Heart right ventricle (tissue), 16 donors: ENCODE results near the gene RHO. TPM values are rescaled to one million over a fixed set of nuclear protein-coding genes. Genes with fewer than 3 reads are reported as not detected.

Experiments
- ATAC-seq, 8 donors: fragments of 200-7000 bp; cut with Tn5 transposase; one replicate each; pipeline ENCODE4 v1.9.1; 2020; ENCODE audit warnings: mild to moderate bottlenecking in 8 of 8, moderate library complexity in 8 of 8, moderate number of reproducible peaks in 1 of 8
- DNase-seq, 2 donors: peaks; one replicate each; pipeline ENCODE4 v3.0.0-alpha.2; 2020
- H3K27ac ChIP-seq, 10 donors: fragments of 200-600 bp; sonication (generic) in 2 of 10; one replicate each; pipeline versions ENCODE4 v1.5.0 to v1.8.0; 2020 to 2022; ENCODE audit warnings: mild to moderate bottlenecking in 3 of 10
- H3K27me3 ChIP-seq, 7 donors: fragments of 200-600 bp; one replicate each; pipeline ENCODE4 v1.8.0; 2021 to 2022; ENCODE audit warnings: mild to moderate bottlenecking in 2 of 7
- H3K36me3 ChIP-seq, 9 donors: fragments of 200-600 bp; sonication (generic) in 1 of 9; one replicate each; pipeline versions ENCODE4 v1.5.0 to v1.8.0; 2020 to 2022; ENCODE audit warnings: mild to moderate bottlenecking in 2 of 9
- H3K4me1 ChIP-seq, 9 donors: fragments of 200-600 bp; sonication (generic) in 1 of 9; one replicate each; pipeline versions ENCODE4 v1.5.0 to v1.8.0; 2020 to 2022; ENCODE audit warnings: mild to moderate bottlenecking in 4 of 9
- H3K4me3 ChIP-seq, 10 donors: fragments of 200-600 bp; sonication (generic) in 2 of 10; one replicate each; pipeline versions ENCODE4 v1.5.0 to v1.8.0; 2020 to 2022; ENCODE audit warnings: mild to moderate bottlenecking in 7 of 10, moderate library complexity in 2 of 10
- H3K9me3 ChIP-seq, 11 donors: fragments of 200-600 bp in 10 of 11; sonication (generic) in 2 of 11; one replicate each; pipeline versions ENCODE4 v1.5.0 to v1.8.0; 2013 to 2022; ENCODE audit warnings: mild to moderate bottlenecking in 2 of 11, control low read depth in 1 of 11, moderate library complexity in 1 of 11
- CTCF ChIP-seq, 9 donors: fragments of 200-600 bp; sonication (generic) in 2 of 9; IDR thresholded peaks; one replicate each; pipeline versions ENCODE4 v1.5.0 to v1.8.0; 2021 to 2022; ENCODE audit warnings: antibody characterized with exemption in 9 of 9, mild to moderate bottlenecking in 5 of 9, moderate library complexity in 1 of 9
- WGBS, 2 donors: extraction: QIAGEN DNeasy Blood & Tissue Kit; methylation state at CpG; one replicate each; pipeline ENCODE4 v1.1.7; 2013; ENCODE audit warnings: inconsistent platforms in 1 of 2; 5-methylcytosine and 5-hydroxymethylcytosine counted together
- intact Hi-C, 10 donors: fragments of 100-400 bp; cut with DNase I; formaldehyde crosslinking; loops; one replicate each; pipeline versions ENCODE4 v1.11.1 to v1.14.2; 2022
- polyA plus RNA-seq, 2 donors: library from polyadenylated mRNA; stranded (reverse); fragments of 200-250 nt; gene quantifications; one replicate each; pipeline ENCODE4 v1.2.3, GENCODE V29; 2013
- total RNA-seq, 10 donors: library from RNA; stranded (reverse); fragmentation: NEBNext Ultra II Directional in 3 of 10; extraction: Animal tissue kit (Norgen Biotek cat#: 25700) in 3 of 10; gene quantifications; one replicate each; pipeline versions ENCODE4 v1.2.1 to v1.2.4, GENCODE V29; 2021 to 2023
- donor health status: Arrhythmogenic right ventricular cardiomyopathy.
- donor health status: ischemic (EF 13 %, LVEDD 7.1; RV severe dilation, severe dysfunction).
- donor health status: healthy with polysubstance abuse.
- donor health status: DM: no; HTN: yes; CAD: no.
- donor health status: DM: no; HTN: no; CAD: no.
- donor health status: ischemic (EF 25% LVEDD 6.9; RV normal size, moderate dysfunction).
- donor health status: ischemic (EF 25% LVEDD 5.7; RV mildly dilated, moderate dysfunction).
- donor health status: healthy.
- donor health status: DM: yes; HTN: yes; CAD: no.
- donor health status: Ischemic cardiomyopathy.
- donor health status: ischemic (EF 35%, LVEDD 5.7; RV mildly dilated, moderate dysfunction).
- donor health status: nonischemic (EF 11% LVEDD 7.7; RV severe dilation, severe dysfunction).
- donor health status: DM: yes; HTN: yes; CAD: no.
- donor health status: PGD.
- donor health status: ischemic (EF 29% LVEDD 5.4; RV normal size, mild dysfunction).
- donor health status: nonischemic (EF 23%, LVEDD 6.1; RV moderate dilation, normal function).

RHO gene
- total and polyA plus RNA-seq, 12 donors, result not detected

GRCh38 chr3:129558772-129559564 lies 30.5 kb downstream of the RHO start:
- DNase-seq, result no peak
- peak in 1 of 8 donors; percentile 1 for ATAC-seq
- intact Hi-C loops, result loop anchor here in 3 of 10 donors (5.0 to 10.0 kb wide), 3 partner anchors 33 to 54 kb away; no protein-coding TSS in a partner anchor
- no peaks in the 10 kb centered on the region for H3K9me3 ChIP-seq
- H3K36me3 ChIP-seq, result peaks cover 0 to 95% (median 27%) of the 10 kb centered on the region in 9 donors
- no peaks in the 10 kb centered on the region for H3K27me3 ChIP-seq
- H3K27ac ChIP-seq, result peak overlapping the region in 6 of 10 donors; percentile 18 to 94 (median 46)
- no peak for TF ChIP-seq CTCF (IDR thresholded peaks at IDR 0.05)
- H3K4me1 ChIP-seq, result peaks cover 39 to 100% (median 92%) of the 10 kb centered on the region in 9 donors
- 83 to 84% methylated on average over 11 of the region's 11 CpGs for WGBS, 2 donors
- no peak overlapping the region for H3K4me3 ChIP-seq

DNA sequence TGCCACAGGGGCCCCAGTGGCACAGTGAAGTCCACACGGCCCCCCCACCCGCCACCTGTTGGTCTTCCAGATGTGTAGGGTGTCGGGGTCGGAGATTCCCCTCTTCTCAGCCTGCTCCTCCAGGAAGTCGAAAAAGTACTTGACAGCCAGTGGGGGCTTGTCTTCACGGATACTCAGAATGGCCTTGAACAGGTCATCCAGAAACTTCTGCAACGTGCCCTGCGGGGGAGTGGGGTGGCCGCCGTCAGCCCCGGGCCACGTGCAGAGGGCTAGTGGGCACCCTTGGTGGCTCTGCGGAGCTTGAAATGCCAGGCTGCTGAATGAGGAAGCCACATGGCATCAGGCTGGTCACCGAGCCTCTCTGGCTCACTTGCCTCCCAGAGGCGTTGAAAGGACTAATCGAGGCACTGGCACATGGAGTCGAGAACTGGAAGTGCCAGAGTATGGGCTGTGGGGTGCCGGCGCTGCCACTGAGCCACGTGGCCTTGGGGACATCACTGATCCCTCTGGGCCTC lies 31.2 kb downstream of the RHO start:
- WGBS, 2 donors, result 81 to 87% methylated on average over 20 of the region's 20 CpGs
- no peak for TF ChIP-seq CTCF (IDR thresholded peaks at IDR 0.05)
- Histone ChIP-seq H3K4me1 (peaks cover 37 to 100% (median 92%) of the 10 kb centered on the region in 9 donors), H3K27me3 (no peaks in the 10 kb centered on the region), H3K4me3 (no peak overlapping the region), H3K36me3 (peaks cover 0 to 100% (median 27%) of the 10 kb centered on the region in 9 donors), H3K9me3 (no peaks in the 10 kb centered on the region), H3K27ac (peak overlapping the region in 6 of 10 donors; percentile 81 to 94 (median 87))
- no peak for ATAC-seq
- intact Hi-C loops, result loop anchor here in 6 of 10 donors (2.0 to 10.0 kb wide), 5 partner anchors 33 to 55 kb away; no protein-coding TSS in a partner anchor
- DNase-seq, result no peak

DNA sequence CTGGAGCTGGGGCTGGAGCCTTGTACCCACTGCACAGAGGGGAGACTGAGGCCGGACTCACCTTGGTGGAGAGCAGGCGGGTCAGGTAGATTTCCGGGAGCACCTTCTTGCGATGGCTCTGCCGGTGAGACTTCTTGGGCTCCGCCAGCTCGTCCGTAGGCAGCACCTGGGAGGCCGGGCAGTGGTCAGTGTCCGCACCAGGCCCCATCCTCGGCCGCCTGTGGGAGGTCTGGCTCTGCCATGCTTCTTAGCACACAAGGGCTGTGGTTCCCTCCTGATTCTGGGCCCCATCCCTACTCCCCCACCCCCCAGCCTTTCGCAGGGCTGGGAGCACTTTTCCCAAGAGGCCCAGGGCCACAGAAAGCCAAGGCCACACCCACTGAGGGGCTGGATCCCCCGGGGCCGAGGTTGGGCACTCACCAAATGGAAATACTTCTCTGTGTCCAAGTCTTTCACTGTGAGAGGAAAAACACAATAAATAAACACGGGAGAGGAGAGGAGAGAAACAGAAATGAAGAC lies 31.9 kb downstream of the RHO start:
- no peaks in the 10 kb centered on the region for H3K9me3 ChIP-seq
- peaks cover 44 to 100% (median 92%) of the 10 kb centered on the region in 9 donors for H3K4me1 ChIP-seq
- H3K4me3 ChIP-seq, result no peak overlapping the region
- peak overlapping the region; percentile 23 to 94 (median 85) for H3K27ac ChIP-seq
- H3K36me3 ChIP-seq, result peaks cover 0 to 100% (median 31%) of the 10 kb centered on the region in 9 donors
- H3K27me3 ChIP-seq, result no peaks in the 10 kb centered on the region
- peak; percentile 61 to 72 for DNase-seq
- TF ChIP-seq CTCF (IDR thresholded peaks at IDR 0.05), result no peak
- peak in 6 of 8 donors; percentile 2 to 28 (median 10) for ATAC-seq
- intact Hi-C loops, result loop anchor here in 4 of 10 donors (2.0 to 5.0 kb wide), 3 partner anchors 37 to 42 kb away; no protein-coding TSS in a partner anchor
- 67 to 69% methylated on average over 16 of the region's 16 CpGs for WGBS, 2 donors

DNA sequence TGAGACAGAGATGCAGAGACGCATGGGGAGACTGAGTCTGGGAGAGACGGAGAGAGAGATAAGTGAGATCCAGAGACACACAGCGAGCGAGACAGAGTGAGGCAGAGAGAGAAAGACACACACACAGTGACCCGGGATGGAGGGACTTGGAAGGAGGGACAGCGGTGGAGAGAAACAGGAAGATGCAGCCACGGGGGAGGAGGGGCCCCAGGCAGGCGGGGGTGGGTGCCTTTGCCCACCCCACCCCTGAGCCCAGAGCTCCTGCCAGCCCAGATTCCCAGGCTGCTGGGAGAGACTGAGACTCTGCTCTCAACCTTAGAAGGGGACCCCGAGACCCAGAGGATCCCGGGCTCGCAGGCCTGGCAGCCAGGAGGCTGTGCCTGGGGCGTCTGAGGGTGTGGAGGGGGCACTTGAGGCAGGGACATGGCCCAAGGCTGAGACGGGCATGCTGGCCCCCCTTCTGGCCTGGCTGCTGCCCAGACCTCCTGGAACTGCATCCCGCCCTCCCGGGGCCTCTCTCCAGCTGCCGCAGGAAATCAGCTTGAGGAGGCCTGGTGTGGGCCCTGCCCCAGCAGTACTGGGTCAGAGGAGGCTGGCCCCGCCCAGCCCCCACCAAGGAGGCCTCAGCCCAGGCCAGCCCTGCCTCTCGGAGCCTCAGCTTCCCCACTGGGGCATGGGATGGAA lies 32.6 kb downstream of the RHO start:
- Histone ChIP-seq H3K4me1 (peaks cover 45 to 100% (median 91%) of the 10 kb centered on the region in 9 donors), H3K4me3 (no peak overlapping the region), H3K9me3 (no peaks in the 10 kb centered on the region), H3K27ac (peak overlapping the region; percentile 50 to 94 (median 85)), H3K27me3 (no peaks in the 10 kb centered on the region), H3K36me3 (peaks cover 0 to 100% (median 34%) of the 10 kb centered on the region in 9 donors)
- ATAC-seq (peak; percentile 73 to 90 (median 86)), DNase-seq (peak; percentile 86 to 90)
- intact Hi-C loops, result loop anchor here in 4 of 10 donors (2.0 to 5.0 kb wide), 3 partner anchors 36 to 42 kb away; no protein-coding TSS in a partner anchor
- no peak for TF ChIP-seq CTCF (IDR thresholded peaks at IDR 0.05)
- WGBS, 2 donors, result 26 to 35% methylated on average over 17 to 18 of the region's 18 CpGs
